WTC11 (cell line): Measurements from ENCODE around the gene FBXO2. TPM values are rescaled to one million over a fixed set of nuclear protein-coding genes. Genes with fewer than 3 reads are reported as not detected.

Source experiments
- ATAC-seq: fragments of 200-7000 bp; cut with Tn5 transposase; 2 replicates; pipeline ENCODE4 v1.10.0; 2021; ENCODE audit warnings: mild to moderate bottlenecking, moderate library complexity
- CTCF ChIA-PET: fragments of 300-600 bp; sonication (Branson Sonifier 250); formaldehyde crosslinking; loops from one replicate; lab custom pipeline; 2021; ENCODE audit warnings: antibody characterized with exemption; lab: Charles Lee
- POLR2A ChIA-PET: fragments of 350-600 bp; sonication (Branson Sonifier 250); formaldehyde crosslinking; loops from one replicate; lab custom pipeline; 2021; ENCODE audit warnings: antibody characterized with exemption; lab: Charles Lee
- DNase-seq: peaks from one replicate; pipeline ENCODE4 v3.0.0; 2021; ENCODE audit warnings: low spot score
- H3K27ac Mint-ChIP-seq: 2 replicates; pipeline ENCODE4 v1.8.0; 2021; ENCODE audit warnings: mixed read lengths
- H3K27me3 Mint-ChIP-seq: 2 replicates; pipeline ENCODE4 v1.8.0; 2021; ENCODE audit warnings: low read depth, mild to moderate bottlenecking, moderate library complexity, mixed read lengths
- H3K36me3 Mint-ChIP-seq: 2 replicates; pipeline ENCODE4 v1.8.0; 2021; ENCODE audit warnings: mixed read lengths
- H3K4me1 Mint-ChIP-seq: 2 replicates; pipeline ENCODE4 v1.8.0; 2022; ENCODE audit warnings: mixed read lengths
- H3K4me3 Mint-ChIP-seq: 2 replicates; pipeline ENCODE4 v1.8.0; 2021; ENCODE audit warnings: mild to moderate bottlenecking, moderate library complexity, mixed read lengths
- H3K9me3 Mint-ChIP-seq: 2 replicates; pipeline ENCODE4 v1.8.0; 2021; ENCODE audit warnings: mixed read lengths
- ARID4B ChIP-seq: sonication (generic); formaldehyde crosslinking; IDR thresholded peaks from 2 replicates; pipeline ENCODE4 v1.8.0; 2023; ENCODE audit warnings: missing genetic modification reagents, mild to moderate bottlenecking, borderline replicate concordance
- EMX1 ChIP-seq: fragments of 250-450 bp; sonication (Bioruptor Pico); IDR thresholded peaks from 2 replicates; pipeline ENCODE4 v1.8.0; 2021; ENCODE audit warnings: mild to moderate bottlenecking
- ESRRA ChIP-seq: sonication (generic); formaldehyde crosslinking; IDR thresholded peaks from 2 replicates; pipeline ENCODE4 v1.8.1; 2022; ENCODE audit warnings: mild to moderate bottlenecking, missing genetic modification reagents, borderline replicate concordance
- FOXP1 ChIP-seq: sonication (generic); formaldehyde crosslinking; IDR thresholded peaks from 2 replicates; pipeline ENCODE4 v1.8.0; 2022; ENCODE audit warnings: missing genetic modification reagents, mild to moderate bottlenecking, moderate library complexity, borderline replicate concordance
- NFE2L1 ChIP-seq: sonication (generic); formaldehyde crosslinking; IDR thresholded peaks from 2 replicates; pipeline ENCODE4 v1.8.1; 2023; ENCODE audit warnings: missing genetic modification reagents
- PREB ChIP-seq: sonication (generic); formaldehyde crosslinking; IDR thresholded peaks from 2 replicates; pipeline ENCODE4 v1.8.1; 2022; ENCODE audit warnings: mild to moderate bottlenecking, missing genetic modification reagents, moderate library complexity, borderline replicate concordance
- TCF7 ChIP-seq: sonication (generic); formaldehyde crosslinking; IDR thresholded peaks from 2 replicates; pipeline ENCODE4 v1.8.0; 2022; ENCODE audit warnings: mild to moderate bottlenecking, low read depth, missing genetic modification reagents, moderate library complexity
- ZBTB21 ChIP-seq: sonication (generic); formaldehyde crosslinking; IDR thresholded peaks from 2 replicates; pipeline ENCODE4 v1.8.1; 2023; ENCODE audit warnings: mild to moderate bottlenecking, missing genetic modification reagents, borderline replicate concordance
- ZNF121 ChIP-seq: sonication (generic); formaldehyde crosslinking; IDR thresholded peaks from 2 replicates; pipeline ENCODE4 v1.8.0; 2023; ENCODE audit warnings: missing genetic modification reagents
- ZNF232 ChIP-seq: sonication (generic); formaldehyde crosslinking; IDR thresholded peaks from 2 replicates; pipeline ENCODE4 v1.8.0; 2022; ENCODE audit warnings: mild to moderate bottlenecking, missing genetic modification reagents
- ZNF532 ChIP-seq: fragments of 250-450 bp; sonication (Bioruptor Pico); IDR thresholded peaks from 2 replicates; pipeline ENCODE4 v1.9.0; 2021; ENCODE audit warnings: mild to moderate bottlenecking, borderline replicate concordance
- total RNA-seq: library from RNA; stranded (reverse); gene quantifications from 3 replicates; pipeline ENCODE4 v1.2.3, GENCODE V29; 2021
- TF ChIP-seq, protein P1 (sequence below): fragments of 250-450 bp; sonication (Bioruptor Pico); IDR thresholded peaks from 2 replicates; pipeline ENCODE4 v1.9.0; 2021; ENCODE audit warnings: mild to moderate bottlenecking
- TF ChIP-seq, protein P2 (sequence below): sonication (generic); formaldehyde crosslinking; IDR thresholded peaks from 2 replicates; pipeline ENCODE4 v1.8.1; 2022; ENCODE audit warnings: low read depth, mild to moderate bottlenecking, moderate library complexity, missing genetic modification reagents, borderline replicate concordance
- TF ChIP-seq, protein P3 (sequence below): fragments of 250-450 bp; sonication (Bioruptor Pico); IDR thresholded peaks from 2 replicates; pipeline ENCODE4 v2.1.2; 2022; ENCODE audit warnings: mild to moderate bottlenecking, moderate library complexity
- TF ChIP-seq, protein P4 (sequence below): fragments of 250-450 bp; sonication (Bioruptor Pico); IDR thresholded peaks from 2 replicates; pipeline ENCODE4 v1.9.0; 2021; ENCODE audit warnings: moderate library complexity, mild to moderate bottlenecking, inconsistent platforms, borderline replicate concordance
- TF ChIP-seq, protein P5 (sequence below): fragments of 250-450 bp; sonication (Bioruptor Pico); IDR thresholded peaks from 2 replicates; pipeline ENCODE4 v1.8.0; 2021; ENCODE audit warnings: mild to moderate bottlenecking

FBXO2 gene
- total RNA-seq, 1 experiment from 2014 or later: 58.2 TPM

DNA sequence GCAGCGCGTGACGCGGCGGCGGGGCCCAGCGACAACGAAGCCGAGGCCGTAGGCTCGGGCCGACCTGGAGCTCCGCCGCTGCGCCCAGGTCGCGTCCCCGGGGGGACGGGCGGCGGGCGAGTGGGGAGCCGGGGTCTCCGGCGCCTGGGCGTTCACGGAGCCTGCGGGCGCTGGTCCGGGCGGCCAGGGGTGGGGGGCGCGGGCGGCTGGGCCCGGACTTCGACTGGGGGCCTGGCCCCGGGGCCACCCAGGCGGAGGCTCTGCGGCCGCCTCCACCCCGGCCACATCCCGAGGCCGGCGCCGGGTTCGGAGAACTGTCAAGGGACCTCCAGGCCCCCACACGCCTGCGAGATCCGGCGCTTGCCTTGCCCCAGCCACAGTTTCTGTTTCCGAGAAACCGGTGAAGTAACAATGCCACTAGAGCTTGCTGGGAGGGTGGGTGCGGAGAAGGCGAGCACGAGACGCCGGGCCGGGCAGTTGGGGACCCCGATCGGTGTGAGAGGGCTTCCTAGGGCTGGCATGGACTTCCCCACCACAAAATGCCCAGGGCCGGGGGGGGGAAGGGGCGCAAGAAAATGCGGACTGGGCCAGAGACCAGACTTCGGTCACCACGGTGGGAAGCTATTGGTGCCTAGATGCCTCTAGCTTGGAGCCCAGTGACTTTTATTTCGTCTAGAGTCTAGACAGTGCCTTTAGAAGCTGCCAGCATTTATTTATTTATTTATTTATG lies 10.3 kb upstream of the FBXO2 start:
- Mint-ChIP-seq H3K9me3 (no peaks in the 10 kb centered on the region), H3K4me3 (peak overlapping the region; percentile 57), H3K36me3 (peaks cover 33% of the 10 kb centered on the region), H3K4me1 (no peaks in the 10 kb centered on the region), H3K27me3 (no peaks in the 10 kb centered on the region; the same call in none of the 2 replicates), H3K27ac (no peak overlapping the region)
- ChIA-PET POLR2A (interaction anchor here (0.7 to 3.1 kb wide), 12 partner anchors 10 to 139 kb away, joined by 3 to 27 read pairs (median 3); partner anchors contain the start of genes AGTRAP, C1orf167, DRAXIN and FBXO44), CTCF (interaction anchor here (0.6 to 3.1 kb wide), 43 partner anchors 9 to 340 kb away, joined by 3 to 50 read pairs (median 6); partner anchors contain the start of genes AGTRAP, DISP3, DRAXIN and FBXO2)
- peak; percentile 34 for ATAC-seq
- DNase-seq: peak; percentile 59
- TF ChIP-seq ZBTB21 (CRISPR knock-in tag) (no peak), FOXP1 (CRISPR knock-in tag) (peak; percentile 63; the same call in 1 of the 2 replicates), ZNF532 (CRISPR knock-in tag) (0 out of 2 replicates have a peak, but pooled peaks have one; percentile 17), ZNF121 (no peak), ESRRA (CRISPR knock-in tag) (0 out of 2 replicates have a peak, but pooled peaks have one; percentile 16), ARID4B (CRISPR knock-in tag) (no peak), NFE2L1 (no peak), ZNF232 (CRISPR knock-in tag) (0 out of 2 replicates have a peak, but pooled peaks have one; percentile 9), EMX1 (CRISPR knock-in tag) (no peak; the same call in 1 of the 2 replicates), PREB (CRISPR knock-in tag) (no peak), TCF7 (CRISPR knock-in tag) (no peak)
- TF ChIP-seq, protein P1, sequence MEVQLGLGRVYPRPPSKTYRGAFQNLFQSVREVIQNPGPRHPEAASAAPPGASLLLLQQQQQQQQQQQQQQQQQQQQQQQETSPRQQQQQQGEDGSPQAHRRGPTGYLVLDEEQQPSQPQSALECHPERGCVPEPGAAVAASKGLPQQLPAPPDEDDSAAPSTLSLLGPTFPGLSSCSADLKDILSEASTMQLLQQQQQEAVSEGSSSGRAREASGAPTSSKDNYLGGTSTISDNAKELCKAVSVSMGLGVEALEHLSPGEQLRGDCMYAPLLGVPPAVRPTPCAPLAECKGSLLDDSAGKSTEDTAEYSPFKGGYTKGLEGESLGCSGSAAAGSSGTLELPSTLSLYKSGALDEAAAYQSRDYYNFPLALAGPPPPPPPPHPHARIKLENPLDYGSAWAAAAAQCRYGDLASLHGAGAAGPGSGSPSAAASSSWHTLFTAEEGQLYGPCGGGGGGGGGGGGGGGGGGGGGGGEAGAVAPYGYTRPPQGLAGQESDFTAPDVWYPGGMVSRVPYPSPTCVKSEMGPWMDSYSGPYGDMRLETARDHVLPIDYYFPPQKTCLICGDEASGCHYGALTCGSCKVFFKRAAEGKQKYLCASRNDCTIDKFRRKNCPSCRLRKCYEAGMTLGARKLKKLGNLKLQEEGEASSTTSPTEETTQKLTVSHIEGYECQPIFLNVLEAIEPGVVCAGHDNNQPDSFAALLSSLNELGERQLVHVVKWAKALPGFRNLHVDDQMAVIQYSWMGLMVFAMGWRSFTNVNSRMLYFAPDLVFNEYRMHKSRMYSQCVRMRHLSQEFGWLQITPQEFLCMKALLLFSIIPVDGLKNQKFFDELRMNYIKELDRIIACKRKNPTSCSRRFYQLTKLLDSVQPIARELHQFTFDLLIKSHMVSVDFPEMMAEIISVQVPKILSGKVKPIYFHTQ (CRISPR knock-in tag): 0 out of 2 replicates have a peak, but pooled peaks have one; percentile 22
- TF ChIP-seq, protein P2, sequence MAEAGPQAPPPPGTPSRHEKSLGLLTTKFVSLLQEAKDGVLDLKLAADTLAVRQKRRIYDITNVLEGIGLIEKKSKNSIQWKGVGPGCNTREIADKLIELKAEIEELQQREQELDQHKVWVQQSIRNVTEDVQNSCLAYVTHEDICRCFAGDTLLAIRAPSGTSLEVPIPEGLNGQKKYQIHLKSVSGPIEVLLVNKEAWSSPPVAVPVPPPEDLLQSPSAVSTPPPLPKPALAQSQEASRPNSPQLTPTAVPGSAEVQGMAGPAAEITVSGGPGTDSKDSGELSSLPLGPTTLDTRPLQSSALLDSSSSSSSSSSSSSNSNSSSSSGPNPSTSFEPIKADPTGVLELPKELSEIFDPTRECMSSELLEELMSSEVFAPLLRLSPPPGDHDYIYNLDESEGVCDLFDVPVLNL (CRISPR knock-in tag): 0 out of 2 replicates have a peak, but pooled peaks have one; percentile 23
- TF ChIP-seq, protein P3, sequence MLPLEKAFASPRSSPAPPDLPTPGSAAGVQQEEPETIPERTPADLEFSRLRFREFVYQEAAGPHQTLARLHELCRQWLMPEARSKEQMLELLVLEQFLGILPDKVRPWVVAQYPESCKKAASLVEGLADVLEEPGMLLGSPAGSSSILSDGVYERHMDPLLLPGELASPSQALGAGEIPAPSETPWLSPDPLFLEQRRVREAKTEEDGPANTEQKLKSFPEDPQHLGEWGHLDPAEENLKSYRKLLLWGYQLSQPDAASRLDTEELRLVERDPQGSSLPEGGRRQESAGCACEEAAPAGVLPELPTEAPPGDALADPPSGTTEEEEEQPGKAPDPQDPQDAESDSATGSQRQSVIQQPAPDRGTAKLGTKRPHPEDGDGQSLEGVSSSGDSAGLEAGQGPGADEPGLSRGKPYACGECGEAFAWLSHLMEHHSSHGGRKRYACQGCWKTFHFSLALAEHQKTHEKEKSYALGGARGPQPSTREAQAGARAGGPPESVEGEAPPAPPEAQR (CRISPR knock-in tag): no peak
- TF ChIP-seq, protein P4, sequence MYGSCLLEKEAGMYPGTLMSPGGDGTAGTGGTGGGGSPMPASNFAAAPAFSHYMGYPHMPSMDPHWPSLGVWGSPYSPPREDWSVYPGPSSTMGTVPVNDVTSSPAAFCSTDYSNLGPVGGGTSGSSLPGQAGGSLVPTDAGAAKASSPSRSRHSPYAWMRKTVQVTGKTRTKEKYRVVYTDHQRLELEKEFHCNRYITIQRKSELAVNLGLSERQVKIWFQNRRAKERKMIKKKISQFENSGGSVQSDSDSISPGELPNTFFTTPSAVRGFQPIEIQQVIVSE (CRISPR knock-in tag): no peak
- TF ChIP-seq, protein P5, sequence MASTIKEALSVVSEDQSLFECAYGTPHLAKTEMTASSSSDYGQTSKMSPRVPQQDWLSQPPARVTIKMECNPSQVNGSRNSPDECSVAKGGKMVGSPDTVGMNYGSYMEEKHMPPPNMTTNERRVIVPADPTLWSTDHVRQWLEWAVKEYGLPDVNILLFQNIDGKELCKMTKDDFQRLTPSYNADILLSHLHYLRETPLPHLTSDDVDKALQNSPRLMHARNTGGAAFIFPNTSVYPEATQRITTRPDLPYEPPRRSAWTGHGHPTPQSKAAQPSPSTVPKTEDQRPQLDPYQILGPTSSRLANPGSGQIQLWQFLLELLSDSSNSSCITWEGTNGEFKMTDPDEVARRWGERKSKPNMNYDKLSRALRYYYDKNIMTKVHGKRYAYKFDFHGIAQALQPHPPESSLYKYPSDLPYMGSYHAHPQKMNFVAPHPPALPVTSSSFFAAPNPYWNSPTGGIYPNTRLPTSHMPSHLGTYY (CRISPR knock-in tag): peak; percentile 78
